NCI-H1105 (cell line): ENCODE measurements around the gene PHLDB1.
"Not testable (repeated sequence)": the region's sequence is repeated elsewhere in the genome, so short reads cannot be mapped to it uniquely, and the experiment has no call there.

Experiments used
- DNase-seq: peaks from one replicate; lab custom pipeline; 2025; lab: John Stamatoyannopoulos, UW

Gene PHLDB1

GRCh38 chr11:118659314-118659952 lies 52.0 kb downstream of the PHLDB1 start:
- peak; percentile 96 for DNase-seq

GRCh38 chr11:118659953-118660680 lies 52.7 kb downstream of the PHLDB1 start:
- no peak for DNase-seq

GRCh38 chr11:118660681-118661424 lies 53.4 kb downstream of the PHLDB1 start:
- DNase-seq: peak; percentile 31

GRCh38 chr11:118661425-118662301 lies 54.2 kb downstream of the PHLDB1 start:
- DNase-seq: no peak

GRCh38 chr11:118662401-118663271 lies 55.2 kb downstream of the PHLDB1 start:
- DNase-seq: no peak

- no peak for DNase-seq
Observed at GRCh38 chr11:118663381-118663780, 56.0 kb downstream of the PHLDB1 start.

GRCh38 chr11:118663902-118664301 lies 56.5 kb downstream of the PHLDB1 start:
- no peak for DNase-seq

GRCh38 chr11:118666371-118666770 lies 59.0 kb downstream of the PHLDB1 start:
- DNase-seq: no peak

- no peak for DNase-seq
Observed at GRCh38 chr11:118670063-118670462, 62.6 kb downstream of the PHLDB1 start.

- no peak for DNase-seq
Observed at GRCh38 chr11:118671254-118671653, 63.8 kb downstream of the PHLDB1 start.

GRCh38 chr11:118672846-118673245 lies 65.4 kb downstream of the PHLDB1 start:
- no peak for DNase-seq

GRCh38 chr11:118673361-118674081 lies 66.1 kb downstream of the PHLDB1 start:
- no peak for DNase-seq

GRCh38 chr11:118674082-118674435 lies 66.6 kb downstream of the PHLDB1 start:
- no peak for DNase-seq

- no peak for DNase-seq
Observed at GRCh38 chr11:118677977-118678376, 70.6 kb downstream of the PHLDB1 start.

- not testable (repeated sequence) for DNase-seq
Observed at GRCh38 chr11:118678908-118679307, 71.5 kb downstream of the PHLDB1 start.

- no peak for DNase-seq
Observed at GRCh38 chr11:118679483-118679882, 72.1 kb downstream of the PHLDB1 start, which contains the start of gene TREH. TREH (minus strand) TSS chr11:118679650; CDS start chr11:118679627, 23 bp downstream.

- DNase-seq: no peak
Observed at GRCh38 chr11:118682372-118682771, 75.0 kb downstream of the PHLDB1 start.

GRCh38 chr11:118682939-118683338 lies 75.5 kb downstream of the PHLDB1 start:
- not testable (repeated sequence) for DNase-seq

GRCh38 chr11:118684187-118684586 lies 76.8 kb downstream of the PHLDB1 start:
- DNase-seq: no peak

- no peak for DNase-seq
Observed at GRCh38 chr11:118687906-118688305, 80.5 kb downstream of the PHLDB1 start.
